ENCODE results near the gene LY6G6F. TPM values are rescaled to one million over a fixed set of nuclear protein-coding genes. Genes with fewer than 3 reads are reported as not detected.
"Not testable (repeated sequence)": the region's sequence is repeated elsewhere in the genome, so short reads cannot be mapped to it uniquely, and the experiment has no call there.

LY6G6F gene
- total RNA-seq, 1 donor from 2014 or later, result not detected

DNA sequence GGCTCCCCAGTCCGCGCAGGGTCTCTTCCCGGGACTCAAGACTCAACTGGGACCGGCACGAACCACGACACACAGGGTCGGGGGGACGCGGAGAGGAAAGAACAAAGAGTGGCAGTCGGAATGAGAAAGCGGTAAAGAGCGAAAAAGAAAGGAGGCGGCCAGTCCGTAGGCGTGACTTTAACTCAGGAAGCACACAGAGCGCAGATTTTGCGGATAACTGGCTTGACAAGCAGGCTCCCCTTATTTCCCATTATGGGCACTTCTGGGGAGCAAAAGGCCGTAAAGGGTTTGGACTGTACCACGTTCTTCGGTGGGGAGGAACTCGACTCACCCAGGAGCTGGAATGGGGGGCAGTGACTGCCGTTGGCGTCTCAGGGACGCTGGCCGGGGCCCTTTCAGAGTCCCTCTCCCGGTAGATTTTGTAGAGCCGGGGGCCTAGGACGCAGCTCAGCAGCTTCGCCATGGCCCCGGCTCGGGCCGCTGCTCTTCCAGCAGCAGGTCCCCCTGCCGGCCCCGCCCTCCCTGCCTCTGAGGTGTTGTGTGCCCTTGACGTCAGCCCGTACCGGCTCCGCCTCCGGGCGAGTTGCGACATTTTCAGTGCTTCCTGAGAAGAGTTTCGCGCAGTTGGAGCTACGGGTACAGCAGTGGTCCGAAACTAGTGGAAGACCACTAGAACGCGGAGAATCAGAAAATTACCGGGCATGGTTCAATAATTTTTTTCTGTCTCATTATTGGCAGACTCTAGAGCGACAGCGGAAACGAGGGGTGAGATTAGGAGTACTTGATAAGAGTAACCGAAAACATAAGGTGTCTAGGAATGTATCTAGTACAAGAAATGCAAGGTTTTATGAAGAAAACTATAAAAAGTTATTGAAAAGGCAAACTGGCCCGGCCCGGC is 3.6 kb upstream of the LY6G6F start, which contains the start of gene ABHD16A:
Gene ABHD16A, minus strand, starts transcription at position 506 of the 898 bp plus-strand sequence. Its CDS starts 43 bp downstream, at position 463.
- TF ChIP-seq POLR2AphosphoS5 (IDR thresholded peaks at IDR 0.05; ENCODE audit: insufficient read depth in 1 of 2, low read depth in 1 of 2) (peak; percentile 100), POLR2A (IDR thresholded peaks at IDR 0.05) (peak; percentile 94 to 98)
- TF ChIP-seq, protein P1, sequence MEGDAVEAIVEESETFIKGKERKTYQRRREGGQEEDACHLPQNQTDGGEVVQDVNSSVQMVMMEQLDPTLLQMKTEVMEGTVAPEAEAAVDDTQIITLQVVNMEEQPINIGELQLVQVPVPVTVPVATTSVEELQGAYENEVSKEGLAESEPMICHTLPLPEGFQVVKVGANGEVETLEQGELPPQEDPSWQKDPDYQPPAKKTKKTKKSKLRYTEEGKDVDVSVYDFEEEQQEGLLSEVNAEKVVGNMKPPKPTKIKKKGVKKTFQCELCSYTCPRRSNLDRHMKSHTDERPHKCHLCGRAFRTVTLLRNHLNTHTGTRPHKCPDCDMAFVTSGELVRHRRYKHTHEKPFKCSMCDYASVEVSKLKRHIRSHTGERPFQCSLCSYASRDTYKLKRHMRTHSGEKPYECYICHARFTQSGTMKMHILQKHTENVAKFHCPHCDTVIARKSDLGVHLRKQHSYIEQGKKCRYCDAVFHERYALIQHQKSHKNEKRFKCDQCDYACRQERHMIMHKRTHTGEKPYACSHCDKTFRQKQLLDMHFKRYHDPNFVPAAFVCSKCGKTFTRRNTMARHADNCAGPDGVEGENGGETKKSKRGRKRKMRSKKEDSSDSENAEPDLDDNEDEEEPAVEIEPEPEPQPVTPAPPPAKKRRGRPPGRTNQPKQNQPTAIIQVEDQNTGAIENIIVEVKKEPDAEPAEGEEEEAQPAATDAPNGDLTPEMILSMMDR (IDR thresholded peaks at IDR 0.05), result peak in 1 of 3 experiments; percentile 22
- peak within 1 kb of the TSS; percentile 98 for H3K27ac ChIP-seq
- intact Hi-C loops (cut with DNase I), result no loop called here
- peaks cover 28% of the 10 kb centered on the region for H3K4me1 ChIP-seq
- peak within 1 kb of the TSS; percentile 71 to 80 for H3K4me3 ChIP-seq
- H3K36me3 ChIP-seq, result peaks cover 0 to 15% of the 10 kb centered on the region in 2 donors
- no peaks in the 10 kb centered on the region for H3K27me3 ChIP-seq
- H3K9me3 ChIP-seq, result no peaks in the 10 kb centered on the region
- DNase-seq (ENCODE audit: extremely low spot score in 2 of 2), result peak; percentile 99

GRCh38 chr6:31705931-31706330 is 735 bp upstream of the LY6G6F start:
- TF ChIP-seq POLR2A (IDR thresholded peaks at IDR 0.05) (no peak), POLR2AphosphoS5 (IDR thresholded peaks at IDR 0.05; ENCODE audit: insufficient read depth in 1 of 2, low read depth in 1 of 2) (no peak)
- TF ChIP-seq, protein P1 (IDR thresholded peaks at IDR 0.05), result no peak
- intact Hi-C loops (cut with DNase I), result no loop called here
- H3K4me3 ChIP-seq, result no peak overlapping the region
- no peaks in the 10 kb centered on the region for H3K36me3 ChIP-seq
- DNase-seq (ENCODE audit: extremely low spot score in 2 of 2), result no peak
- no peaks in the 10 kb centered on the region for H3K9me3 ChIP-seq
- no peak overlapping the region for H3K27ac ChIP-seq
- peaks cover 20% of the 10 kb centered on the region for H3K4me1 ChIP-seq
- H3K27me3 ChIP-seq, result no peaks in the 10 kb centered on the region

GRCh38 chr6:31707701-31708100 is 1.0 kb downstream of the LY6G6F start:
- DNase-seq (ENCODE audit: extremely low spot score in 2 of 2), result no peak
- H3K9me3 ChIP-seq, result no peaks in the 10 kb centered on the region
- H3K27me3 ChIP-seq, result no peaks in the 10 kb centered on the region
- H3K36me3 ChIP-seq, result no peaks in the 10 kb centered on the region
- H3K4me3 ChIP-seq, result no peak overlapping the region
- TF ChIP-seq, protein P1 (IDR thresholded peaks at IDR 0.05), result no peak
- TF ChIP-seq POLR2A (IDR thresholded peaks at IDR 0.05), result no peak
- TF ChIP-seq POLR2AphosphoS5 (IDR thresholded peaks at IDR 0.05; ENCODE audit: insufficient read depth in 1 of 2, low read depth in 1 of 2), result no peak
- intact Hi-C loops (cut with DNase I), result no loop called here
- peaks cover 13% of the 10 kb centered on the region for H3K4me1 ChIP-seq
- H3K27ac ChIP-seq, result no peak overlapping the region

- intact Hi-C loops (cut with DNase I), result no loop called here
- no peak overlapping the region for H3K4me3 ChIP-seq
- H3K27ac ChIP-seq, result no peak overlapping the region
- DNase-seq (ENCODE audit: extremely low spot score in 2 of 2), result no peak
- no peaks in the 10 kb centered on the region for H3K27me3 ChIP-seq
- H3K4me1 ChIP-seq, result peaks cover 13% of the 10 kb centered on the region
- H3K9me3 ChIP-seq, result no peaks in the 10 kb centered on the region
- TF ChIP-seq, protein P1 (IDR thresholded peaks at IDR 0.05), result no peak
- no peak for TF ChIP-seq POLR2A (IDR thresholded peaks at IDR 0.05)
- no peak for TF ChIP-seq POLR2AphosphoS5 (IDR thresholded peaks at IDR 0.05; ENCODE audit: insufficient read depth in 1 of 2, low read depth in 1 of 2)
- no peaks in the 10 kb centered on the region for H3K36me3 ChIP-seq
Measured at GRCh38 chr6:31708224-31708623, 1.6 kb downstream of the LY6G6F start.

- intact Hi-C loops (cut with DNase I); H3K9me3 ChIP-seq; DNase-seq (ENCODE audit: extremely low spot score in 2 of 2); H3K27me3 ChIP-seq; H3K36me3 ChIP-seq; H3K4me3 ChIP-seq; H3K27ac ChIP-seq: not testable (repeated sequence)
- H3K4me1 ChIP-seq, result peaks cover 10% of the 10 kb centered on the region
Measured at GRCh38 chr6:31709157-31709556, 2.5 kb downstream of the LY6G6F start.

Measured in vagina (tissue), 2 donors.